Effector memory CD4-positive, alpha-beta T cell (primary cell): ENCODE results near the gene STAG1.
"Not testable (repeated sequence)": the region's sequence is repeated elsewhere in the genome, so short reads cannot be mapped to it uniquely, and the experiment has no call there.

Source experiments
- DNase-seq, 3 donors: peaks; one replicate each; pipeline ENCODE4 v3.0.0-alpha.2; 2020
- H3K27ac ChIP-seq: 2 replicates; pipeline ENCODE4 v1.7.0; 2013; ENCODE audit warnings: mild to moderate bottlenecking, low read length, moderate library complexity; ENCODE audit not compliant: insufficient read depth, poor library complexity, severe bottlenecking
- H3K27me3 ChIP-seq: replicated peaks from 2 replicates; pipeline ENCODE4 v1.7.0; 2013; ENCODE audit warnings: mild to moderate bottlenecking, low read length; ENCODE audit not compliant: insufficient read depth, control insufficient read depth, poor library complexity, severe bottlenecking
- H3K36me3 ChIP-seq: 2 replicates; pipeline ENCODE4 v1.7.0; 2013; ENCODE audit warnings: mild to moderate bottlenecking, low read length, moderate library complexity; ENCODE audit not compliant: control insufficient read depth, insufficient read depth
- H3K4me1 ChIP-seq: 2 replicates; pipeline ENCODE4 v1.7.0; 2013; ENCODE audit warnings: low read length, mild to moderate bottlenecking; ENCODE audit not compliant: control insufficient read depth, insufficient read depth, poor library complexity, severe bottlenecking
- H3K4me3 ChIP-seq: 2 replicates; pipeline ENCODE4 v1.7.0; 2013; ENCODE audit warnings: low read length, low read depth, mild to moderate bottlenecking; ENCODE audit not compliant: insufficient read depth, poor library complexity, severe bottlenecking
- H3K9me3 ChIP-seq: 2 replicates; pipeline ENCODE4 v1.7.0; 2013; ENCODE audit warnings: mild to moderate bottlenecking, low read length, moderate library complexity; ENCODE audit not compliant: control insufficient read depth

STAG1 gene

GRCh38 chr3:136583823-136584222 lies 168.4 kb downstream of the STAG1 start:
- Histone ChIP-seq H3K4me3 (no peak overlapping the region), H3K27me3 (no peaks in the 10 kb centered on the region), H3K27ac (no peak overlapping the region), H3K9me3 (no peaks in the 10 kb centered on the region), H3K36me3 (no peaks in the 10 kb centered on the region), H3K4me1 (no peaks in the 10 kb centered on the region)
- DNase-seq: no peak

DNA sequence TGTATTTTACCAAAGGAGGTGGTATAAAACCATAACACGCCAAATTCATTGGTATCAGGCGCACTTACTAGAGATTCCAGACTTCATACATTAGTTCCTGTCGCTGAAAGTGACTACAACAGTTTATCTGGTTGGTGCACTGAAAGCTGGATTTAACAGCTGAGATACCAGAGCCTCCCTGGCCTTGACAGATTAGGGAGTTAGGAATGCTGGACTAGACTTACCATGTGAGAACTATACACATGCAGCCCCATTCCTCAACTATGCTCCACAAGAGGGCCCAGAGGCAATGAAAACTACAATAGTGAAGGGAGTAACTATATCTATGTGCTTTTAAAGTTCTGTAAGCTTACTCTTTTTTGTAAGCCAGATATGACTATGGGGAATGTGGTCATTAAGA lies 174.4 kb downstream of the STAG1 start:
- Histone ChIP-seq H3K9me3 (no peaks in the 10 kb centered on the region), H3K36me3 (no peaks in the 10 kb centered on the region), H3K27me3 (no peaks in the 10 kb centered on the region), H3K4me1 (no peaks in the 10 kb centered on the region), H3K4me3 (no peak overlapping the region), H3K27ac (no peak overlapping the region)
- no peak for DNase-seq

DNA sequence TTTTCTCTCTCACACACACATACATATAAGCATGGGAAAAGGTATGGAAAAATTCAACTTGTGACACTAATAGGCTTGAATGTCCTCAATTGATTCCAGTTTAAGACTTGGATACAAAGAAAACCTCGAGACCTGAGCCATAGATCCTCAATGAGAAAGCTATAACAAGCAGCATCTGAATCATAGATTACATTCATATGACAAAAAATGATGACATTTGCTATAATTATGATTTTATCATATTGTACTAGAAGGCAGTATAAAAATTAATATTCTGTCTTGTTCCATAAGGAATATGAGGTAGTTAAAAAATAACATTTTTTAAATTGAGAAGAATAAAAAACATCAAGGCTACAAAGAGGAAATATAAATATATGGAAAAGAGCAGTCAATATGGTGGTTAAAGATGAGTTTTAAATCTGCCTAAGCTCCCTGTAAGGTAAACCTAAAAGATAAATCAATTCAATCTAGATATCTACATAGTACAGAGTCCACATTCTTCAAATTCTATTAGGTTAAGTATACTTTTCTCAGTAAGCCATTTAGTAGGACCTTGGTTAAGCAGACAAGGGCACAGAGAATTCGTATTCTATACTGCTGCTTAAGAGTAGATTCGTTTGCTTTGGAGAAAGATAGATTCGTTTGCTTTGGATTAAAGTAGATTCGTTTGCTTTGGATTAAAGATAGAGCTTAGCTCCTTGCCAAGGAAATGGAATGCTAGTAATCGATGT lies 175.7 kb downstream of the STAG1 start:
- no peaks in the 10 kb centered on the region for H3K9me3 ChIP-seq
- DNase-seq: no peak
- no peak overlapping the region for H3K27ac ChIP-seq

GRCh38 chr3:136567599-136568188 lies 184.5 kb downstream of the STAG1 start:
- no peak for DNase-seq
- Histone ChIP-seq H3K27me3 (no peaks in the 10 kb centered on the region), H3K27ac (no peak overlapping the region), H3K4me3 (no peak overlapping the region), H3K4me1 (no peaks in the 10 kb centered on the region), H3K36me3 (peaks cover 8% of the 10 kb centered on the region), H3K9me3 (no peaks in the 10 kb centered on the region)

More for the DNA sequence above, 175.7 kb downstream of the STAG1 start:
- H3K4me3 ChIP-seq: no peak overlapping the region
- H3K27me3 ChIP-seq: no peaks in the 10 kb centered on the region
- H3K36me3 ChIP-seq: no peaks in the 10 kb centered on the region
- no peaks in the 10 kb centered on the region for H3K4me1 ChIP-seq

- H3K9me3 ChIP-seq, H3K4me3 ChIP-seq, H3K4me1 ChIP-seq, DNase-seq, H3K27me3 ChIP-seq, H3K36me3 ChIP-seq, H3K27ac ChIP-seq: not testable (repeated sequence)
Observed at GRCh38 chr3:136564962-136565361, 187.2 kb downstream of the STAG1 start.

DNA sequence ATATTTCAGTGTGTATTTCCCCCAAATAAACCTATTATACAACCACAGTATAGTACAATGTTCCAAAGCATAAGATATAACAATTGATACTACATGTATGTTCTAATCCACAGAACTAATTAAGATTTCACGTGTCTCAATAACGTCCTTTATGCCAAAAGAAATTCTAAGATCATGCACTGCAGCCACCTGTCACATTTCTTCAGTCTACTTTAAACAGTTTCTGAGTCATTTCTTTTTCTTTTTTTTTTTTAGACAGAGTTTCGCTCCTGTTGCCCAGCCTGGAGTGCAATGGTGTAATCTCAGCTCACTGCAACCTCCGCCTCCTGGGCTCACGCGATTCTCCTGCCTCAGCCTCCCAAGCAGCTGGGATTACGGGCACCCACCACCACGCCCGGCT lies 190.2 kb downstream of the STAG1 start:
- Histone ChIP-seq H3K9me3 (no peaks in the 10 kb centered on the region), H3K4me1 (no peaks in the 10 kb centered on the region), H3K27ac (no peak overlapping the region), H3K4me3 (no peak overlapping the region), H3K27me3 (no peaks in the 10 kb centered on the region), H3K36me3 (no peaks in the 10 kb centered on the region)
- DNase-seq: no peak

DNA sequence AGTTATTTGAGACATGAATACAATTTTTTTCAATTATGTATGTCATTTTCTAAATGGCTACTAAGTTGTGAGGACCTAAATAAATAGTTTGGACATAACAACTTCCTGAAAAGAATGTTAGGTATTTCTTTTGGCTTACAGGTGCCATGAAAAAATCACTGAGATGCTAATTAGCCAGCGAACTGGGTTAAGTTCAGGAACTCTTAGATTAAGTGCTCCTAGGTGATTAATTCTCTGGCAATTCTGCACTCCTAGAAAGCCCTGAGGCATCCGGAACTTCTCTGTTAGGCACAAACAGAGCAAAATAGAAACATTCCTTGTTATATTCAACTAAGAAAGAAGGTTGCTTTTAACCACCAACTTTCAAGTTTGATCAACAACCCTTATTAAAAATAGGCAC lies 192.3 kb downstream of the STAG1 start:
- no peak for DNase-seq
- Histone ChIP-seq H3K9me3 (no peaks in the 10 kb centered on the region), H3K27ac (no peak overlapping the region), H3K4me1 (no peaks in the 10 kb centered on the region), H3K36me3 (no peaks in the 10 kb centered on the region), H3K4me3 (no peak overlapping the region), H3K27me3 (no peaks in the 10 kb centered on the region)

DNA sequence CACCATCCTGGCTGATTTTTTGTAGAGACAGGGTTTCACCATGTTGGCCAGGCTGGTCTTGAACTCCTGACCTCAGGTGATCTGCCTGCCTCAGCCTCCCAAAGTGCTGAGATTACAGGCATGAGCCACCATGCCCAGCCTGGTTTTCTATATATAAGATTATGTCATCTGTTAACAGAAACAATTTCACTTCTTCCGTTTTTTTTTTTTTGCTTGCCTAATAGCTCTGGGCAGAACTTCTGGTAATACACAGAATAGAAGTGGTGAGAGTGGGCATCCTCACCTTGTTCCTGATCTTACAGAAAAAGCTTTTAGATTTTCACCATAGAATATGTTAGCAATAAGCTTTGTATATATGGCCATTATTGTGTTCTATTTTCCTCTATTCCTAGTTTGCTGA lies 202.7 kb downstream of the STAG1 start:
- H3K27me3 ChIP-seq, H3K4me1 ChIP-seq, H3K27ac ChIP-seq, H3K4me3 ChIP-seq, H3K36me3 ChIP-seq, H3K9me3 ChIP-seq, DNase-seq: not testable (repeated sequence)

DNA sequence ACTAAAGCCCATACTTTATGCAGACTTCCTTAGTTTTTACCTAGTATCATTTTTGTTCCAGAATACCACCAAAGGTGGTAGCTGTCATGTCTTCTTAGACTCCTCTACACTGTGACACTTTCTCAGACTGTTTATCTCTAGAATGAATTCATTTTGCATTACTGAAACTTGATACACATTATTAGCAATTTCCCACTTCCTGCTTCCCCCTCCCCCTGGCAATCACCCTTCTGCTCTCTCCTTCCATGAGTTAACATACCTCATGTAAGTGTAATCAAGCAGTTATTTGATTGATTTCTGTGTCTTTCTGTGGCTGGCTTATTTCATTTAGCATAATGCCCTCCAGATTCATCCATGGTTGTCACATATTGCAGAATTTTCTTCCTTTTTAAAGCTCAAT lies 204.9 kb downstream of the STAG1 start:
- Histone ChIP-seq H3K9me3 (no peaks in the 10 kb centered on the region), H3K4me3 (no peak overlapping the region), H3K27ac (no peak overlapping the region), H3K4me1 (no peaks in the 10 kb centered on the region), H3K27me3 (no peaks in the 10 kb centered on the region), H3K36me3 (no peaks in the 10 kb centered on the region)
- no peak for DNase-seq

GRCh38 chr3:136546720-136547119 lies 205.5 kb downstream of the STAG1 start:
- H3K27me3 ChIP-seq: no peaks in the 10 kb centered on the region
- no peak overlapping the region for H3K27ac ChIP-seq
- H3K9me3 ChIP-seq: no peaks in the 10 kb centered on the region
- DNase-seq: no peak
- no peak overlapping the region for H3K4me3 ChIP-seq
- no peaks in the 10 kb centered on the region for H3K36me3 ChIP-seq
- H3K4me1 ChIP-seq: no peaks in the 10 kb centered on the region
